MCF 10A (cell line): Measurements from ENCODE around the gene FRS3. TPM values are rescaled to one million over a fixed set of nuclear protein-coding genes. Genes with fewer than 3 reads are reported as not detected.
A peak's percentile ranks its signal among the peaks of the same experiment; 100 is the strongest.

Experiments used
- BruUV-seq: library from RNA; stranded (reverse); fragments of 400-500 nt; replicated peaks from 2 replicates; lab custom pipeline; 2021; lab: Mats Ljungman, UMichigan
- CTCF ChIA-PET: fragments of 300-600 bp; sonication (Branson Sonifier 250); formaldehyde crosslinking; extraction: SDS; loops from one replicate; lab custom pipeline; 2021; ENCODE audit warnings: antibody characterized with exemption, inconsistent platforms; lab: Yijun Ruan, JAX
- POLR2A ChIA-PET: fragments of 300-600, 350-650 bp; sonication (Branson Sonifier 250); formaldehyde crosslinking; extraction: SDS; loops from one replicate; lab custom pipeline; 2020; ENCODE audit warnings: antibody characterized with exemption, inconsistent platforms; lab: Yijun Ruan, JAX
- DNase-seq: peaks from one replicate; pipeline ENCODE4 v3.0.0-alpha.2; 2018; ENCODE audit not compliant: unreplicated experiment
- H3K27ac Mint-ChIP-seq: one replicate; pipeline ENCODE4 v1.8.0; 2022; ENCODE audit warnings: mild to moderate bottlenecking, low read depth, mixed read lengths; ENCODE audit not compliant: unreplicated experiment
- H3K27me3 Mint-ChIP-seq: one replicate; pipeline ENCODE4 v1.8.0; 2022; ENCODE audit warnings: mixed read lengths; ENCODE audit not compliant: insufficient read depth, unreplicated experiment
- H3K36me3 Mint-ChIP-seq: one replicate; pipeline ENCODE4 v1.8.0; 2022; ENCODE audit warnings: mild to moderate bottlenecking, moderate library complexity, mixed read lengths; ENCODE audit not compliant: insufficient read depth, unreplicated experiment
- H3K4me1 Mint-ChIP-seq: one replicate; pipeline ENCODE4 v1.8.0; 2022; ENCODE audit warnings: mixed read lengths; ENCODE audit not compliant: insufficient read depth, unreplicated experiment
- H3K4me3 Mint-ChIP-seq: one replicate; pipeline ENCODE4 v1.8.0; 2022; ENCODE audit warnings: mild to moderate bottlenecking, moderate library complexity, mixed read lengths; ENCODE audit not compliant: unreplicated experiment
- H3K9me3 Mint-ChIP-seq: one replicate; pipeline ENCODE4 v1.8.0; 2022; ENCODE audit warnings: mixed read lengths; ENCODE audit not compliant: unreplicated experiment
- intact Hi-C: fragments of 100-400 bp; cut with micrococcal nuclease; formaldehyde crosslinking; loops from 2 replicates; pipeline ENCODE4 v1.14.1; 2022
- total RNA-seq: library from RNA; stranded (reverse); gene quantifications from 2 replicates; pipeline ENCODE4 v1.2.3, GENCODE V29; 2022
- TF ChIP-seq, protein P1 (sequence below): fragments of 200-600 bp; IDR thresholded peaks from one replicate; pipeline ENCODE4 v1.8.0; 2022; ENCODE audit warnings: antibody characterized with exemption, mild to moderate bottlenecking; ENCODE audit not compliant: unreplicated experiment

The FRS3 gene
- total RNA-seq, 1 experiment from 2014 or later, result 3.9 TPM

DNA sequence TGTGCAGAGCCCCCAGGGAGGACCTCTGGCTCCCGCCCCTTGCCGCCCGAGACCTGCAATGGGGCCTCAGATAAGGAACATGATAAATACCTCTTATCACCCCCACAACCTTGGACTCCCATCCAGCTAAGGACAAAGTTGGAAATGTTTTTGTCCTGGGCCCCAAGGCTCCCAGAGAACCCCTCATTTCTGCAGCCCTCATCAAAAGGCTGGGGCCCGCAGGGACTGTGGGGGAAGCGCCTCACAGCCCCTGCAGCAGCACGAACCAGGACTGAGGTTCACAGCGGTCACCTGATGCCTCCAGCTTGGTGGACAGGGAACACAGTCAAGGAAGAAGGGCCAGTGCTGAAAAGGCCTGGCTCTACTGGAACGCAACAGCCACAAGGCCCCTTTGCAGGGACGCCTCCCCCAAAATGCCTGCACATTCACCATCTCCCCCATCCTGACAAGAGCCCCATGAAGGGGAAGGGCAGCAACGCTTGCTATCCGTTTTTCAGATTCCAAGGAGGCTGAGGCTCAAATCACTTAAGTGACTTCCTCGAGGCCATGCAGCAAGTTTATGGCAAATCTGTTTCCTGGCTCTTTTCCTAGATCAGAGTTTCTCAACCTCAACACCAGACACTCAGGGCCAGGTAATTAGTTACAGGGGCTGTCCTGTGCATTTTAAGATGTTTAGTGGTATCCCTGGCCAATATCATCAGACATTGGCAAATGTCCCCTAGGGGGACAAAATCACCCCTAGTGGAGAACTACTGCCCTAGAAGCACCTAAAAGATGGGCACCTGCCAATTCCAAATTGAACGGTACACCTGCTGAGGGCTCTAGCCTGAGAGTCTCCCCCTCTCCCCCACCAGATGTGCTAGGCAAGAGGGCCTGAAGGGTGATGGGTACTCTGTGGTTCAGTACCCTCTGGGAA, 54.9 kb downstream of the FRS3 start:
- no peaks in the 10 kb centered on the region for H3K27me3 Mint-ChIP-seq
- ChIA-PET POLR2A (interaction anchor here (0.6 to 4.7 kb wide), 3 partner anchors 9 to 100 kb away, joined by 3 to 41 read pairs (median 3); no protein-coding TSS in a partner anchor), CTCF (interaction anchor here (0.6 to 1.0 kb wide), 5 partner anchors 8 to 120 kb away, joined by 3 to 6 read pairs (median 4); no protein-coding TSS in a partner anchor)
- H3K9me3 Mint-ChIP-seq, result no peaks in the 10 kb centered on the region
- no peak overlapping the region for H3K27ac Mint-ChIP-seq
- no peak for DNase-seq
- no peak overlapping the region for H3K4me3 Mint-ChIP-seq
- no TSS peak for BruUV-seq
- H3K36me3 Mint-ChIP-seq, result peaks cover 6% of the 10 kb centered on the region
- intact Hi-C loops, result no loop called here
- H3K4me1 Mint-ChIP-seq, result peaks cover 41% of the 10 kb centered on the region
- TF ChIP-seq, protein P1, sequence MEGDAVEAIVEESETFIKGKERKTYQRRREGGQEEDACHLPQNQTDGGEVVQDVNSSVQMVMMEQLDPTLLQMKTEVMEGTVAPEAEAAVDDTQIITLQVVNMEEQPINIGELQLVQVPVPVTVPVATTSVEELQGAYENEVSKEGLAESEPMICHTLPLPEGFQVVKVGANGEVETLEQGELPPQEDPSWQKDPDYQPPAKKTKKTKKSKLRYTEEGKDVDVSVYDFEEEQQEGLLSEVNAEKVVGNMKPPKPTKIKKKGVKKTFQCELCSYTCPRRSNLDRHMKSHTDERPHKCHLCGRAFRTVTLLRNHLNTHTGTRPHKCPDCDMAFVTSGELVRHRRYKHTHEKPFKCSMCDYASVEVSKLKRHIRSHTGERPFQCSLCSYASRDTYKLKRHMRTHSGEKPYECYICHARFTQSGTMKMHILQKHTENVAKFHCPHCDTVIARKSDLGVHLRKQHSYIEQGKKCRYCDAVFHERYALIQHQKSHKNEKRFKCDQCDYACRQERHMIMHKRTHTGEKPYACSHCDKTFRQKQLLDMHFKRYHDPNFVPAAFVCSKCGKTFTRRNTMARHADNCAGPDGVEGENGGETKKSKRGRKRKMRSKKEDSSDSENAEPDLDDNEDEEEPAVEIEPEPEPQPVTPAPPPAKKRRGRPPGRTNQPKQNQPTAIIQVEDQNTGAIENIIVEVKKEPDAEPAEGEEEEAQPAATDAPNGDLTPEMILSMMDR, result no peak

DNA sequence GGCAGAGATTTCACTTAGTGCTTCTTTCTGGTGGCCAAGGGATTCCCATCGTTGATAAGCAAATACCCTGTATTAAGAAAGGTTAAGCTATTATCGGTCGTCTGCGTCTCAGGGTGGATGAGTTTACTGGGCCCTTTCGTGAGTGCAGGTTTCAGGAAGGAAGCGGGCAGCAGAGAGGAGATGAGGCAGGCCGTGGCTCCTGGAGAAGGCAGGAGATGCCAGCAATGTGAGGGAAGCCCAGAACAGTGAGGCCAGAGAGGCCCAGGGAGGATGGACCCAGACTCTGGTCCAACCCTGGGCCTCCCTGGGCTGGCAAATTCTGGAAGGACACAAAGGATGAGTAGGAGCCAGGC, 55.5 kb downstream of the FRS3 start:
- peaks cover 6% of the 10 kb centered on the region for H3K36me3 Mint-ChIP-seq
- peak overlapping the region; percentile 54 for H3K4me3 Mint-ChIP-seq
- intact Hi-C loops, result no loop called here
- no peaks in the 10 kb centered on the region for H3K9me3 Mint-ChIP-seq
- peak overlapping the region; percentile 94 for H3K27ac Mint-ChIP-seq
- no TSS peak for BruUV-seq
- peaks cover 41% of the 10 kb centered on the region for H3K4me1 Mint-ChIP-seq
- POLR2A ChIA-PET, result interaction anchor here (0.6 to 4.7 kb wide), 6 partner anchors 9 to 99 kb away, joined by 3 to 52 read pairs (median 4); no protein-coding TSS in a partner anchor
- no peak for DNase-seq
- CTCF ChIA-PET, result interaction anchor here (0.6 to 1.0 kb wide), 4 partner anchors 9 to 51 kb away, joined by 3 to 6 read pairs (median 4); no protein-coding TSS in a partner anchor
- H3K27me3 Mint-ChIP-seq, result no peaks in the 10 kb centered on the region
- TF ChIP-seq, protein P1, result no peak

DNA sequence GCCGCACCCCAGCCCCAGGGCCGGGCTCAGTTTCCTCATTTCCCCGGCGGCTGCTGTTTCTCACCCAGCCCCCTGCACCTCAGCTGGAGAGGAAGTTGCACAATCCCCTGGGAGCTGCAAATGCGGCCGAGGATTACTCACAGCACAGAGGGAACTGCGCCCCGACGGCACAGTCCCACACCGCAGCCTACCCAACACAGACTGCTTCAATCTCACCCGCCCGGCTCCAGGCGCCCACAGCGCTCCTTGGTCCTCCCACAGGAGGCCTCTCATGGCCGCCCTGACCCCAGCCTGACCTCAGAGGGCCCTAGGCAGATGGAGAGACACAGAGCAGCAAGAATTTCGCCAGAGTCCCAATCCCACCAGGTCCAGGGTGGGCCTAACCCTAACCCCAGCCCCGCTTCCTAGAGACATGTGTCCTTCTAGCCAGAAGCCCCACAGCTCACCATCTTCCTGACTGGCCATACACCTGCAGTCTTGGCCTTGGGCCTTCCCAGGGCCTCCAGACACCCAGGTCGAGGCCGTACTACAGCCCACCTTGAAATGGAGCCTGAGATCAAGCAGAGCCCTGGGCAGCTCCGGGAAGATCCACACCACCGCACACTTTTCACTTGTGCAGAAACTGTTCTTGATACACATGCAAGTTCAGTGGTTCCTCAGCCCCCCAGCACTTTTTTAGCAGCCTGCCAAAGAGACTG, 56.0 kb downstream of the FRS3 start:
- POLR2A ChIA-PET, result interaction anchor here (0.6 to 4.7 kb wide), 12 partner anchors 8 to 729 kb away, joined by 3 to 52 read pairs (median 3); no protein-coding TSS in a partner anchor
- peaks cover 41% of the 10 kb centered on the region for H3K4me1 Mint-ChIP-seq
- no peaks in the 10 kb centered on the region for H3K27me3 Mint-ChIP-seq
- peak; percentile 92 for DNase-seq
- peak overlapping the region; percentile 94 for H3K27ac Mint-ChIP-seq
- TF ChIP-seq, protein P1, result no peak
- no peaks in the 10 kb centered on the region for H3K9me3 Mint-ChIP-seq
- no TSS peak for BruUV-seq
- H3K4me3 Mint-ChIP-seq, result peak overlapping the region; percentile 54
- intact Hi-C loops, result no loop called here
- CTCF ChIA-PET, result interaction anchor here (0.6 to 1.8 kb wide), 7 partner anchors 9 to 355 kb away, joined by 3 to 6 read pairs (median 4); no protein-coding TSS in a partner anchor
- peaks cover 6% of the 10 kb centered on the region for H3K36me3 Mint-ChIP-seq
